DOHH2 (cell line): ENCODE measurements around the gene MOV10L1.

Experiments used
- H3F3A ChIP-seq: fragments of 200-600 bp; sonication (generic), shearing (Covaris generic); 2 replicates; pipeline ENCODE4 v1.6.0; 2016; ENCODE audit warnings: antibody characterized with exemption, mild to moderate bottlenecking; ENCODE audit not compliant: control insufficient read depth, insufficient read depth
- H3K27ac ChIP-seq: fragments of 200-600 bp; sonication (generic); 2 replicates; pipeline ENCODE4 v1.5.1; 2014; ENCODE audit warnings: low read depth, mild to moderate bottlenecking, low read length, moderate library complexity
- H3K27me3 ChIP-seq: fragments of 200-600 bp; sonication (generic); 2 replicates; pipeline ENCODE4 v1.6.1; 2014; ENCODE audit warnings: mild to moderate bottlenecking, low read length, mixed read lengths; ENCODE audit not compliant: control insufficient read depth
- H3K36me3 ChIP-seq: fragments of 200-600 bp; sonication (generic); 2 replicates; pipeline ENCODE4 v1.6.1; 2014; ENCODE audit warnings: mild to moderate bottlenecking, low read length, moderate library complexity, mixed read lengths; ENCODE audit not compliant: control insufficient read depth
- H3K4me1 ChIP-seq: fragments of 200-600 bp; sonication (generic); 2 replicates; pipeline ENCODE4 v1.6.1; 2014; ENCODE audit warnings: mild to moderate bottlenecking, low read length, mixed read lengths; ENCODE audit not compliant: control insufficient read depth
- H3K4me2 ChIP-seq: fragments of 200-600 bp; sonication (generic); 2 replicates; pipeline ENCODE4 v1.6.0; 2014; ENCODE audit warnings: mild to moderate bottlenecking, low read length, moderate library complexity
- H3K4me3 ChIP-seq: fragments of 200-600 bp; sonication (generic); 2 replicates; pipeline ENCODE4 v1.5.1; 2014; ENCODE audit warnings: mild to moderate bottlenecking, low read length, mixed read lengths
- H3K79me2 ChIP-seq: fragments of 200-600 bp; sonication (generic); 2 replicates; pipeline ENCODE4 v1.6.1; 2014; ENCODE audit warnings: mild to moderate bottlenecking, low read length, mixed read lengths; ENCODE audit not compliant: control insufficient read depth
- H3K9me2 ChIP-seq: fragments of 200-600 bp; sonication (generic); replicated peaks from 2 replicates; pipeline ENCODE4 v1.6.1; 2014; ENCODE audit warnings: mild to moderate bottlenecking, low read length, mixed read lengths; ENCODE audit not compliant: control insufficient read depth
- H3K9me3 ChIP-seq: fragments of 200-600 bp; sonication (generic); 2 replicates; pipeline ENCODE4 v1.6.1; 2014; ENCODE audit warnings: antibody characterized with exemption, low read length, mixed read lengths; ENCODE audit not compliant: control insufficient read depth, insufficient read depth
- H4K20me1 ChIP-seq: fragments of 200-600 bp; sonication (generic); 2 replicates; pipeline ENCODE4 v1.6.0; 2014; ENCODE audit warnings: low read depth, mild to moderate bottlenecking, antibody characterized with exemption, low read length, moderate library complexity; ENCODE audit not compliant: control insufficient read depth, insufficient read depth
- EZH2phosphoT487 ChIP-seq: fragments of 200-600 bp; sonication (generic); IDR thresholded peaks from 2 replicates; pipeline ENCODE4 v1.6.1; 2017; ENCODE audit warnings: borderline replicate concordance, mild to moderate bottlenecking, antibody characterized with exemption, low read length, moderate library complexity, mixed read lengths
- TF ChIP-seq, protein P1 (sequence below): fragments of 200-600 bp; sonication (generic); IDR thresholded peaks from one replicate; pipeline ENCODE4 v1.5.1; 2014; ENCODE audit warnings: antibody characterized with exemption, mild to moderate bottlenecking, low read depth, low read length; ENCODE audit not compliant: poor library complexity, severe bottlenecking

The MOV10L1 gene

DNA sequence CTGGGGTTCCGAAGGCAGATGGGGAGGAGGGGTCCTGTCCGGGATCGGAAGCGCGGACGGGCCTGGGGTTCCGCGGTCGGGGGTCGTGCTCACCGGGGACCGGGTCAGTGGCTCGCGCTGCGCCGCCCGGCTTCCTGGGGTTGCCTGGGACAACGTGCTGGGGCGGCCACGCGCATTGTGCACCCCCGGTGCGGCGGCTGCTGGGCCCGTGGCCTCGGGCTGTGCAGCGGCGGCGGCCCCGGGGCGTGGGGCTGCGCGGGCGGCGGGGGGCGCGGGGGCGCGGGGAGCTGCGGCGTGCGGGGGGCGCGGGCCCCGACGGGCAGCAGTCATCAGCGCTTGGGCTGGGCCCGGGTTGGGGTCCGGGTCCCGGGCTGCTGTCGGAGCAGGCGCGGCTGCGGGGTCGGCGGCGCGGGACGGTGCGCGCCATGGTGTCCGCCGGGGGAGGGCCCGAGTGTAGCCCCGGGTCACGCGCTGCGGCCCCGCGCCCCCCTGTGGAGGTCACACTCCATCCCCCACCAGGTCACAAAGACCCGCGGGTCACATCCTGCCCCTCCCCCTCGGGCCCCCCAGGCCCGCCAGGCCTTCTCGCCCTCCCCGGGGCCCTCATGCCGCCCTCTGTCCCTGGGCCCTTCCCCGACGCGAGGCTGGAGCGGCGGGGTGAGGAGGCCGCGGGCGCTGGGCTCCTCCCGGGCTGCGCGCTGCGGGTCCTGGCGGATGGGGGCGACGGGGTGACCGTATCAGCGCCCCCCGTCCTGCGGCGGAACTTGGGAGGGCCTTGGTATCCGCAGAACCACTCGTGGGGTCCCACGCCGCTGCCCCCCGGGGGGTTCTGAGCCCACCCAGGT is 31.5 kb upstream of the MOV10L1 start, which contains the start of gene TTLL8:
TTLL8 (minus strand) TSS at position 238 of the 845 bp plus-strand sequence.
- no peaks in the 10 kb centered on the region for H3K9me2 ChIP-seq
- H3K79me2 ChIP-seq: no peaks in the 10 kb centered on the region
- H3K9me3 ChIP-seq: peaks cover 8% of the 10 kb centered on the region
- H3K27me3 ChIP-seq: no peaks in the 10 kb centered on the region
- TF ChIP-seq, protein P1, sequence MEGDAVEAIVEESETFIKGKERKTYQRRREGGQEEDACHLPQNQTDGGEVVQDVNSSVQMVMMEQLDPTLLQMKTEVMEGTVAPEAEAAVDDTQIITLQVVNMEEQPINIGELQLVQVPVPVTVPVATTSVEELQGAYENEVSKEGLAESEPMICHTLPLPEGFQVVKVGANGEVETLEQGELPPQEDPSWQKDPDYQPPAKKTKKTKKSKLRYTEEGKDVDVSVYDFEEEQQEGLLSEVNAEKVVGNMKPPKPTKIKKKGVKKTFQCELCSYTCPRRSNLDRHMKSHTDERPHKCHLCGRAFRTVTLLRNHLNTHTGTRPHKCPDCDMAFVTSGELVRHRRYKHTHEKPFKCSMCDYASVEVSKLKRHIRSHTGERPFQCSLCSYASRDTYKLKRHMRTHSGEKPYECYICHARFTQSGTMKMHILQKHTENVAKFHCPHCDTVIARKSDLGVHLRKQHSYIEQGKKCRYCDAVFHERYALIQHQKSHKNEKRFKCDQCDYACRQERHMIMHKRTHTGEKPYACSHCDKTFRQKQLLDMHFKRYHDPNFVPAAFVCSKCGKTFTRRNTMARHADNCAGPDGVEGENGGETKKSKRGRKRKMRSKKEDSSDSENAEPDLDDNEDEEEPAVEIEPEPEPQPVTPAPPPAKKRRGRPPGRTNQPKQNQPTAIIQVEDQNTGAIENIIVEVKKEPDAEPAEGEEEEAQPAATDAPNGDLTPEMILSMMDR: no peak
- TF ChIP-seq EZH2phosphoT487: no peak
- peak within 1 kb of the TSS; percentile 91 for H3K27ac ChIP-seq
- peaks cover 26% of the 10 kb centered on the region for H3F3A ChIP-seq
- peaks cover 68% of the 10 kb centered on the region for H3K4me1 ChIP-seq
- H4K20me1 ChIP-seq: no peaks in the 10 kb centered on the region
- no peaks in the 10 kb centered on the region for H3K36me3 ChIP-seq
- H3K4me3 ChIP-seq: peak within 1 kb of the TSS; percentile 70
- H3K4me2 ChIP-seq: peak within 1 kb of the TSS; percentile 94

DNA sequence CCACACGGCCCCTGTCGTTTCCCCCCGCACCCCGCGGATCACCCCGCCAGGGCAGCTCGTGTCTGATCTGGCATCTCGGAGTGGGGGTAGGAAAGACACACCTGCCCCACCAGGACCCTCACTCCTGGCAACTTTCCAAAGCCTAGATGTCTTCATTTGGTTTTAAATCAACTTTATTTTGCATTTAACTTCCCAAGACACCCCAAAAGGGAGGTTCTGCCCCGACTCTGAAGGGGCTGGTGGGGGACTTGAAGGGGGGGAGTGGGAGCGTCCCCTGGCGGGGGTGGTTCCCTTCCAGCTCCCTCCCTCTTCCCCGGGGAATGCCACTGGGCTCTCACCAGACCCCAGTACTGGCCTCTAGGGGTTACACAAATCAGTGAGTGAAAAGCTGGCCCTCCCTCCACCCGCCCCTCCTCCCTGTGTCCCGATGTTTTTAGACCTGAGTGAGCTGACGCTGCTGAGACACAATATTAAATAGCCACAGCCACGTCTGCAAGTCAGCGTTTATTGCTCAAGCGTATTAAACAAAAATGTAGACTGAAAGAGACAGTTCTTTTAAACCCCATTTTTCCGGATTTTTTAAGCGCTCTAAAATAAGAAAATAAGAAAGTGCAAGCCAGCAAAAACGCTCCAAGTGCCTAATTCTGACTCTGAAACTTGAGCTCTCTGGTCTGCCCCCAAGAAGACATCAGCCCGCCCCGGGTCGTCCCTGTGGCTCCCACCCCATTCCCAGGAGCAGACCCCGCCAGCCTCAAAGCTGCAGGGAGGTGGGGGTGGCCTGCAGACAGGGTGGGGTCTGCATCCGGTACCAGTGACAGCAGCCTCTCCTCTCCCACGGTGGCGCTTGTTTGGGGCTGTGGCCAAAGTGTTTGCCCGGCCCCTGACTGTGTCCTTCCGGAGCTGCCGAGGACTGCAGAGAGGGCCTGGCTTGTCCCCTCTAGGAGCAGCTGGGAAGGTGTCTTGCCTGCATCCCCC is 30.6 kb upstream of the MOV10L1 start:
- Histone ChIP-seq H3K9me3 (peaks cover 1% of the 10 kb centered on the region; the same call in 1 of the 2 replicates), H3K79me2 (no peaks in the 10 kb centered on the region), H3K4me1 (peaks cover 60% of the 10 kb centered on the region), H3K9me2 (no peaks in the 10 kb centered on the region), H3K4me3 (peak overlapping the region; percentile 60), H3K27me3 (no peaks in the 10 kb centered on the region), H3K4me2 (peak overlapping the region; percentile 78), H4K20me1 (no peaks in the 10 kb centered on the region), H3K27ac (peak overlapping the region; percentile 68), H3K36me3 (no peaks in the 10 kb centered on the region), H3F3A (peaks cover 20% of the 10 kb centered on the region)
- TF ChIP-seq, protein P1: peak; percentile 20
- no peak for TF ChIP-seq EZH2phosphoT487

DNA sequence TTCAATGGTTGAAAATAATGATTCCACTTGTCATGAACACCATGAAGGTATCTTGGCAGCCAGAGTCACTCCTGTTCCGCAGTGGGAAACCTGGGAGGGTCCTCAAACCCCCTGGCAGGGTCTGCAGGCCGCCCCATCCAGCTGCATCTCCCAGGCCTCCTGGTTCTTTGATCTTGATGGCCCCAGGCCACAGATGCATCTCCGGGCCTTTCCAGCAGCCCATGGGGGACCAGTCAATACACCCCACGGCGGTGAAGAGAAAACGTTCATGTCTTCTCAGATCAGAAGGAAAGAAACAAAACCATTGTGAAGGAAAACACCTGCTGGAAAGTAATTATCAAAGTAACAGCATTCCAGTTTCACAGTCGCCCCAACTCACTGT is 29.9 kb upstream of the MOV10L1 start:
- H3K9me3 ChIP-seq: no peaks in the 10 kb centered on the region
- H3K27me3 ChIP-seq: no peaks in the 10 kb centered on the region
- peaks cover 53% of the 10 kb centered on the region for H3K4me1 ChIP-seq
- H3K36me3 ChIP-seq: no peaks in the 10 kb centered on the region
- peaks cover 15% of the 10 kb centered on the region for H3F3A ChIP-seq
- H3K4me2 ChIP-seq: peak overlapping the region; percentile 78
- no peaks in the 10 kb centered on the region for H3K9me2 ChIP-seq
- no peaks in the 10 kb centered on the region for H4K20me1 ChIP-seq
- H3K79me2 ChIP-seq: no peaks in the 10 kb centered on the region
- H3K4me3 ChIP-seq: peak overlapping the region; percentile 60
- peak overlapping the region; percentile 68 for H3K27ac ChIP-seq
- TF ChIP-seq, protein P1: no peak
- TF ChIP-seq EZH2phosphoT487: no peak
